Cerebellar cortex (tissue), 1 donor: ENCODE measurements around the gene EPB41L1.

ENCODE experiments used
- DNase-seq: peaks from one replicate; pipeline ENCODE4 v3.0.0-alpha.2; 2015; ENCODE audit warnings: low spot score

The EPB41L1 gene

DNA sequence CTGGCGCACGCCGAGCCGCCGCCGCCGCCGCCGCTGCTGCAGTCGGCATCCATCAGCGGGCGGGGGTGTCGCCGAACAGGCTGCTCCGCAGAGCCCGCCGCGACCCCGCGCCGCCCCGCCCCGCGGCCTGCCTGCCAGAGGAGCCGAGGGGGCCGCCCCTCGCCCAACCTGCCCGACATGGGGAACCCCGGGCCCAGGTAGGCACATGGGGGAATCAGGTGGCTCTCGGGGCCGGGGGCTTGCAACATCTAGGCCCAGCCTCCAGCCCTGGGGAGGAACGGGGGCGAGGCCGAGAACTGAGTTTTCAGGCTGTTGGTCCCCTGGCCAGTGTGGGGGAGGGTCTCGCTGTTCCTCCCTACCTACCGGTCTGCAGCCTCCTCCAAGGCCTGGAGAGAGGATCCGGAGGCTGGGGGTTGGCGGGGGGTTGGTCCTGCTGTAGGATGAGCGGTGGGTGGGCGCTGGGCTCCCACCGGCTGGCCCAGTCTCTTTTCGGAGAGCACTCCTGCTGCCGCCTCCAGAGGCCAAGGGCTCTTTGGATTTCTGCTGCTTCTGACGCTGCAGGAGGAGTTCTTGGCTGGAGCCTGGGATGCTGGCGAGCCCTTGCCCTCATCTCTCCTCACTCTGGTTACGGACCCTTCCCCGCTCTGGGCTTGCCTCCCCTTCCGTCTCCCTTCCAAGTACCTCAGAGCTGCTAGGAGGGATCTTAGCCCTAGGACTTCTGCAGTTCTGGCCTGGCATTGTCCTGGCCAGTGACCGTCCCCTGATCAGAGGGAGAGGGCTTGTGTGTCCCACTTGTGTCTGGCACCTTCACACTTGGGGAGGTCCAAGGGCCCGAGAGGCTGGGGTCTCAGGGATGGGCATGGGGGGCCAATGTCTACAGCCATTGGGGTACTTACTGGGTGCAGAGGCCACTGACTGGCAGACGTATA is at the start of gene EPB41L1:
Gene EPB41L1, plus strand, starts transcription at position 41 of the 929 bp plus-strand sequence. CDS start 19,038 bp downstream, outside the sequence.
- peak; percentile 36 for DNase-seq

DNA sequence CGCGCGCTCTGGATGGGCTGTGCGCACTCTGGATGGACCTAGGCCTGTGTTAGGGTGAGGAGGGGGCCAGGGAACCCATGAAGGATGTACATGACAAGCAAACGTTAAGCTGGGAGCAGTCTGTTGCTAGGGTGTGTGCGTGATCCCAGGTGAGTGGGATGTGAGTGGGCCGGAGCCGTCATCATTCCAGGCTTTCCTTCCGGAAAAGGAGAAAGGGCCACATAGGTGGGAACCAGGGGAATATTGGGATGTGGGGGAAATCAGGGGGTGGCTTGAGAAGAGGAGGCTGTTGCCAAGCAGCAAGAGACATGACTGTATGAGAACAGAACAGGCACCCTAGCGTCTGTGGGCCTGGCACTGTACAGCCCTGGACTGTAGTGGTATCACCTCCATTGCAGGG is 49.7 kb upstream of the EPB41L1 start:
- no peak for DNase-seq

- no peak for DNase-seq
Observed at GRCh38 chr20:36105711-36106226, 48.8 kb upstream of the EPB41L1 start.

GRCh38 chr20:36106606-36107005 is 47.9 kb upstream of the EPB41L1 start:
- no peak for DNase-seq

- no peak for DNase-seq
Observed at GRCh38 chr20:36107881-36108280, 46.7 kb upstream of the EPB41L1 start.

DNA sequence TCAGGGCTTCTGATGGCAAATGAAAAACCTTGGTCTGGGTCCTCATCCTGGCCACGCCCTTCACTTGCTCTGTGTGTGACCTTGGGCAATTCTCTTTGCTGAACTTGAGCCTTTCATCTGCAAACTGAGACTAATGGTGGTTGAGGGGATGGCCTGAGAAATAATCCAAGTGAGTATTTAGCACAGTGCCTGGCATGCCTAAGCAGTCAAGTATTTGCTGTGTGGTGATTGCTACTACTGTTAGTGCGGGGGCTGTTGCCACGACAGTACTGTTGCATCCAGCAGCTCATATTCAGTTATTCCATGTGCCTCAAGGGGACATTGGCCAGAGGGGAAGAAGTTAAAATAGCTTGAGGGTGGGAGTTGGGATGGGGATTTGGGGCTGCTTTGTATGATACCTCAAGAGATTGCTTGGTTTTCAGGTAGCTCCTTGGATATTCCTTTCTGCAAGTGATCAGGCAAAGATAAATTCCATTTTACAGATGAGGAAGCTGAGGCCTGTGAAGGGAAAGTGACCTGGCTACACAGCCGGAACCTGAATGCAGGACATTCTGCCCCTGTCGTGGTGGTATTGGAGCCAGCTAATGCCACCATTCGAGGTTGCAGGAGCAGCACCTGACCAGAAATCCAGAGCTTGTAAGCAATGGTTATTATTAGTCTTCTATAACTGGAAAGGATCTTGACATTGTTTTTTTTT is 45.1 kb upstream of the EPB41L1 start:
- no peak for DNase-seq

GRCh38 chr20:36110994-36111393 is 43.5 kb upstream of the EPB41L1 start:
- no peak for DNase-seq

DNA sequence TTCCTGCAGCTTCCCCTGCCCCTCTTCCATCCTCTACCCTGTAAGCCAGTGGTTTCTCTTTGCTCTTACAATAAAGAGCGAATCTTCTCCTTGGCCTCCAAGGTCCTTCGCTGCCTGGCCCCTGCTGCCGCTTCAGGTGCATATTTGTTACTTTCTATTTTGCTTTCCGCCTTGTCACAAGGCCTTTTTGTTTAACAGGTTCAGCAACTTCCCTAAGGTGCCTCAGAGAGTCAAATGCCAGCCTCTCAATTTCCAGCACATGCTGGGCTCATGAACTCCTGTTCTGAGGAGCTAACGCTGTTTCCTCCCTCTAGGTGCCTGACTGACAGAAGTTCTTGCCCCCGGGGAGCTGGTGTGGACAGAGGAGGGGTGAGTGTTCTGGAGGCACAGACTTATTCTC is 42.4 kb upstream of the EPB41L1 start:
- no peak for DNase-seq

DNA sequence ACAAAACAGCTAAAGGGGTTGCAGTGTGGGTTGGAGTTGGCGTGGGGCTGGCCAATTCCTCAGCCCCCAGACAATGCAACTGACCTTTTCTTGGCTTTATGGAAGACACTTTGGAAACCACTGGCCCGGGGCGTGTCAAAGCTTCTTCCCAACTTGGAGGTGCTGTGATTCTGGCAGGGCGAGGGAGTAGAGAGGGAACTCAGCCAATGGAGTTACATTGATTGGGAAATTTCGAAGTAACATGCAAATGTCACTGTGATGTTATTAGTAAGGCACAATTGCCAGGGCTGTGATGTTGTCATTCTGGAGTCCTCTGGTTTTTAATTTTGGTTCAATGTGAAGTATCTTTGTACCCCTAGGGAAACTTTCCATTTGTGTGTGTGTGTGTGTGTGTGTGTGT is 41.5 kb upstream of the EPB41L1 start:
- DNase-seq, result no peak

DNA sequence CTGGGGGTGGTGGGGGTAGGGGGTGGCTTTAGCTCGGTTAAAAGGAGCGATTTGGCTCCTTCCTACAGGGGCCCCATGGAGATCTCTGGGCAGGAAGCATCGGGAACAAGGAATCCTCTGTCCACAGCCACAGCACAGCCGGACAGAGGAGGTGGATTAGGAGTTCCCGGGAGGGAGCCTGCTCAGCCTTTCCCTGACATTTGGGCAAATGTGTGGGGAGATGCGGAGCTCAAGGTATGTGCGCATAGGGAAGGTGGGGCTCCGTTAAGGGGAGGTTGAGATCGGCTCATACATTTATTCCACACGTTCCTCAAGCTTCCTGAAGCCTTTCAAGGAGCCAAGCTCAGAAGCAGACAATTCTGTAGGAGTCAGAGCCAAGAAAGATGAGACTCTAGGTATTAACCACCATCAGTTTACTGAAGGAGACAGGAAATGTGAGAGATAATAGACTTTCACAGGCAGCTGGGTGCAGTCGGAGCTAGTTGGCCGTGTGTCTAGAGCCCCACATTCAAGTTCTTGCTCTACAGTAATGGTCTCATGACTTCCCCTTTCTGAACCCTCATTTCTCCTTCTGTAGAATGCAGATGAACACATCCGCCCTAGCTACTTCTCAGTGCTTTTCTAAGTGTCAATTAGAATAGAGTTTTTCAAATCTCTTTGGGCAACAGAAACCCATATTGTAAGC is 40.8 kb upstream of the EPB41L1 start:
- no peak for DNase-seq

DNA sequence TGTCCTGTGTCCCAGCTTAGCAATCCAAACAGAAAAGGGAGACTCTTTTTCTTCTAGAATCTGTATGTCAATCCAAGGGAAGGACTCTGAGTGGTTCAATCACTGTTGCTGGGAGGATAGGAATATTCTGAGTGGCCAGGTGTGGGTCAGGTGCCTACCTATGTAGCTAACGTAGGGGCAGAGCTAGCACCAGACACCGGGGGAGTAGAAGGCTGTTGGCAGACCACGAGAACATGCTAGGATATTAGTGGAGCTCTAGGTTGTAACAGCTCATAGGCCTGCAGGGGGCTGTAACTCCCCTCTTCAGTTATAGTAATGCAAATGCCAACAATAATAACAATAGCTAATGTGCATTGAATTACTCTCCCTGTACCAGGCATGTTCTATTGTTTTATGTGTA is 39.8 kb upstream of the EPB41L1 start:
- no peak for DNase-seq

DNA sequence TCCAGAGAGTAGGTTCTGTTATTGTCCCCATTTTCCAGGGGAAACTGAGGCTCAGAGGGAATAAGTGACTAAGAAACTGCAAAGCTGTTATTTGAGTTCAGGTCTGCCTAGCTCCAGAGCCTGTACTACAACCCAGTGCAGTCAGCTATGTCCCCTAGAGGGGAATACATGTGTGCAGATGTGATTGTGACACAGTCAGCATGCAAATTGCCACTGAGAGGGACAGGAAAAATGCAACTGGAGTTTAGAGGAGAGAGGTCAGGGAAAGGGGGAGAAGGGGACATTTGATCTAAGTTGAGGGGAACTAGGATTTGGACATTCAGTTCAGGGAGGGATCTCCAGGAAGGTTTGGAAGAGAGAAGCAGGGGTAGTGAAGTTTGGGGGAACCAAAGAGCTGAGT is 38.6 kb upstream of the EPB41L1 start:
- DNase-seq, result no peak

- DNase-seq, result no peak
Observed at GRCh38 chr20:36116807-36117441, 37.6 kb upstream of the EPB41L1 start.

DNA sequence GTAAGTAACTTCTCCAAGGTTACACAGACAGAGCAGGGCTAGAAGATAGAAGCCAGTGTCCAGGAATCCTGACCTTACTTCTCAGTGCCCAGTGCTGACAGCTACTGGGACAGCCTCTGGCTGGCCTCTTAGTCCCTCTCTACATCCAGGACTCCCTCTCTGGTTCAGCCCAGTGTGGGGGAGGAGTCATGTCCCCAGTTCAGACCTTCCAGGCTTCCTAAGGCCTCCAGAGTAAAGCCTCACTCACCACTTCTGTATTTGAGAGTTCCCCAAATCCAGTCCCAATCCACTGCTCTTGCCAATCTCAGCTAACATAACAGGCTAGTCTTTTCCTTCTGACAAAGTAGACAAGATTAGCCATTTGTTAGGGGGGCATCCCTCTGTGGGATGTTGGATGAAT is 36.9 kb upstream of the EPB41L1 start:
- no peak for DNase-seq

DNA sequence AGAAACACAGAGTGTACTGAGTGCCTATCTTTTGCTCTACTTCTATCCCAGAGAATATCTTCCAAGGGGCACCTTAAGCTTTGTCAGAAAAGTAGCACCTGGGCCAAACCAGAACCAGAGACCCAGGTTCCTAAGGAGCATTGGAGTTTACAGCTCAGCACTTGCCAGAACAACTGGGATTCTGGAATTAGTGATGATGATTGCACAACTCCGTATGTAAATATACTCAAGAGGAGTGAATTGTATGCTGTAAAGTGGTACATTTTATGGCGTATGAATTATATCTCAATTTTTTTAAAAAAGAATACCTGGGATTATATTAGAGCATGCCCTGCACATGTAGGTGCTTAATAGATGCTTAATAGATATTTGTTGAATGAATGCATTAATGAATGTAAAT is 36.2 kb upstream of the EPB41L1 start:
- no peak for DNase-seq

DNA sequence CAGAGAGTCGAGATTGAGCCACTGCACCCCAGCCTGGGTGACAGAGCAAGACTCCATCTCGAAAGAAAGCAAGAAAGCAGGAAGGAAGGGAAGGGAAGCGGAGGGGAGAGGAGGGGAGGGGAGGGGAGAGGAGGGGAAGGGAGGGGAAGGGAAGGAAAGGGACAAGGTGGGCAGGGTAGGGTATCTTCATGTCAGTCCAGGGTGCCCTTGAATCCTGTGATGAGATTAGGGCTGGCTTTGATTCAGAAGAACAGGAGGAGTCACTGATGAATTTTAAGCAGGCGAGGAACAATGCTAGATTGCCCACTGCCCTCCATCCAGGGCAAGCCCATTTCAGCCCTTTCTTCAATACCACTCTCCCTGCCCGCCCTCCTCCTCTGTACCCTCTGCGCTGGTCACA is 35.0 kb upstream of the EPB41L1 start:
- no peak for DNase-seq

- no peak for DNase-seq
Observed at GRCh38 chr20:36120241-36120640, 34.3 kb upstream of the EPB41L1 start.

DNA sequence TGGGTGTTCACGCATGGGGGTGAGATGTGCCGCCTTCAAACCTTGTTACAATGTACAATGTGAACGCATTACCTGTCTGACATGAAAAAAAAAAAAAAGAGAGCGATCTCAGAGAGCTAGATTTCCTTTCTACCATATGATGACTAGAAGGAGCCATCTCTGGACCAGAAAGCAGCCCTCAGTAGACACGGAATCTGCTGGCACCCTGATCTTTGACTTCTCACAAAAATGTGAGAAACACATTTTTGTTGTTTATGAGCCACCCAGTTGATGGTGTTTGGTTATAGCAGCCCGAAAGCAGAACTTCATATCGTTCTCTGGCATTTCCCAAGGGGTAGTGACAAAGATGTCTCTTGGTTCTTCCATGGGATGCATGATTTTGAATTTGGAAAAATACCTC is 33.5 kb upstream of the EPB41L1 start:
- no peak for DNase-seq

DNA sequence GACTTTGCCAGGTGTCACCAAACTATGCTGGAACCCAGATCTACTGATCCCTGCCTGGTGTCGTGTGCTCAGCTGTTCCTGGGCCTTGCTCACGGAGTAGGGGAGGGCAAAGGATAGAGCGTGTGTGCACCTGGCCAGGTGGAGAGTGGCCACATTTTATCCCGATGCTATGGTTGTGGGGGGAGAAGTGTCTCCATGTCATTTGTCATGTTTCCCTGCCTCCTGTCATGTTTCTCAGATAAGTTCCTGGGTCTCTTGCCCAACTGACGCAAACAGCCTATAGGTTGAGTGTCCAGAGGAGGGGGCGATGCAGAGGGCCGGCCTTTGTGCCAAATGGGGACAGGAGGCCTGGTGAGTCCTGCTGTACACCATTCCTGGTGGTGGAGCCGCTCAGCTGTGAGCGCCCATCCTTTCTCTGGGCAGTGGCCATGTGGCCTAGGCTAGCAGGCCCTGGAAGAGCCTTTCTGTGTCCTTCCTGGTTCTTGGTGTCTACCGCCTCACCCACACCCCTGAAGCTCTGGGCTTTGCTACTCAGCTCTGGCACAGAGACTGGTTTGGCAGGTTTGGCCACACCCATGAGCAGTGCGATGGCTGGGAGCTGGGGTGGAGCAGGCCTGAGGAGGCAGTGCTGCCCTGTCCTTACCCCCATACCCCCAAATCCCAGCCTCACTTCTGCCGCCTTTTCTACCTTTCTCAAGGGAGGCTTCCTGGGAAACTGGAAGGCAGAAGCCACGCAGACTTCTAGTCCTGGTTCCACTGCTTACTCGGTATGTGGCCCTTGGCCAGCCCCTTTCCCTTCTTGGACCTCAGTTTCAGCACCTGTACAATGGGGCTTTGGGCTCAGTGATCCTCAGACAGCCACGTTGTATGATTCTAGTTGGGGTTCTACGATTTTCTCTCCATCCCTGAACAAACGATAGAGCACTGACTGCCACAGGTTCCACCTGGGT is 32.3 kb upstream of the EPB41L1 start:
- DNase-seq, result no peak

GRCh38 chr20:36122931-36123288 is 31.6 kb upstream of the EPB41L1 start:
- DNase-seq, result no peak

GRCh38 chr20:36125097-36125496 is 29.4 kb upstream of the EPB41L1 start:
- no peak for DNase-seq
